Measurements from ENCODE around the gene COL4A6. TPM values are rescaled to one million over a fixed set of nuclear protein-coding genes. Genes with fewer than 3 reads are reported as not detected.

COL4A6 gene
- polyA plus RNA-seq, 1 donor from 2014 or later = 1.6 TPM

DNA sequence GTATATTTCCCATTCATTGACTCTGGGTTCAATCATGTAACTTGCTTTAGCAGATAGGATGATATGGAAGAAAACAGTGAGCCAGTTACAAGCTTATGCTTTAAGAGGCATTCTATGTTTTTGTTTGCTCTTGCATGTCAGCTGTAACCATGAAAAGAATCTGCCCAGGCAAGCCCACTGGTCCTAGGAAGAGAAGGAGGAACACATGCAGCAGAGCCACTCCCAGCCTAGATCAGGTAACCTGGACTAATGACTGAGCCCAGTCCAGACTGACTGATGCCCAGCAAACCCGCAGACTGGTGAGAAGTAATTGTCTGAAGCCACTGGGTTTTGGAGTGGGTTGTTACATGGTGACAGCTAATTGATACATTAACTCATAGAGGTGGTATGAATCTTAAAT is 167.9 kb downstream of the COL4A6 start:
- no peaks in the 10 kb centered on the region for H3K36me3 ChIP-seq (ENCODE audit: insufficient read depth, low read length)
- no peak overlapping the region for H3K27ac ChIP-seq (ENCODE audit: low read length)
- H3F3A ChIP-seq (ENCODE audit: insufficient read depth, low read length, poor library complexity, severe bottlenecking) = no peaks in the 10 kb centered on the region
- no peak overlapping the region for H3K4me3 ChIP-seq (ENCODE audit: low read length)
- no peaks in the 10 kb centered on the region for H3K9me2 ChIP-seq (ENCODE audit: insufficient read depth, low read length)
- H3K4me2 ChIP-seq (ENCODE audit: low read length) = no peak overlapping the region
- no peaks in the 10 kb centered on the region for H3K27me3 ChIP-seq (ENCODE audit: insufficient read depth, low read depth, low read length)
- H3K79me2 ChIP-seq (replicated peaks; ENCODE audit: insufficient read depth, low read length) = no peaks in the 10 kb centered on the region
- H3K9me3 ChIP-seq (ENCODE audit: low read length) = no peaks in the 10 kb centered on the region
- no peak for TF ChIP-seq TAF1 (IDR thresholded peaks at IDR 0.05; ENCODE audit: low read depth)
- TF ChIP-seq EP300 (conservative IDR thresholded peaks at IDR 0.05; ENCODE audit: poor library complexity, severe bottlenecking) = no peak
- no peak for TF ChIP-seq SMC3 (conservative IDR thresholded peaks at IDR 0.05; ENCODE audit: poor library complexity)
- no peak overlapping the region for H2AFZ ChIP-seq (ENCODE audit: low read depth, low read length)
- H4K20me1 ChIP-seq (ENCODE audit: insufficient read depth) = no peaks in the 10 kb centered on the region
- H3K9ac ChIP-seq (ENCODE audit: low read length) = no peak overlapping the region

DNA sequence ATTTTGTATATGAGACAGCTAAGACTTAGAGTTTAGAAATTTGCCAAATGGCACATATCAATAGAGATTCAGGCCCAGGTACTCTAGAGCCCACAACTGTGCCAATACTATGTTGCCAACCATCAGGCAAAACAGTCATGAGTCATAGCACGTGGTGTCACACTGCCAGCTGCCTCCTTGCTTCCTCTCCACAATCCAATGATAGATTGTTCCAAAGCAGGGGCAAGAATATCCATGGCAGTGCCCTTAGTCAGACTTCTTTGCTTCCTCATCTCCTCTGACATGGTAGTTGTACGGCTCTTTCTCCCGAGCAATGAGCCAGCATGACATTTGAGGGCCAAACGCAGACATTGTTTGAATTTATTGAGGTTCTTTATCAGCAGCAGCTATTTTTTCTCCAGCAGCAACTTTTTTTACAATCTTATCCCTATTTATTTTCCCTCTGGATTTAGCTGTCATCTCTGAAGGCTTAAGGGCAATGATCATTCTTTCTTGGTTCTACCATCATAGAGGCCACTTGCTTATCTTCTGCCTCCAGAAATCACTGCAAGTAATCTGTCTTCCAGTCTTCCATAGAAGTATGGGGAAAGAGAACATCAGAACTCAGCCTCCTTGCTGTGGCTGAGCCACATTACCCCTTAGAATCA is 169.7 kb downstream of the COL4A6 start:
- TF ChIP-seq POLR2AphosphoS5 (IDR thresholded peaks at IDR 0.05) = no peak
- TF ChIP-seq SMC3 (conservative IDR thresholded peaks at IDR 0.05; ENCODE audit: poor library complexity) = no peak
- TF ChIP-seq, protein P1, sequence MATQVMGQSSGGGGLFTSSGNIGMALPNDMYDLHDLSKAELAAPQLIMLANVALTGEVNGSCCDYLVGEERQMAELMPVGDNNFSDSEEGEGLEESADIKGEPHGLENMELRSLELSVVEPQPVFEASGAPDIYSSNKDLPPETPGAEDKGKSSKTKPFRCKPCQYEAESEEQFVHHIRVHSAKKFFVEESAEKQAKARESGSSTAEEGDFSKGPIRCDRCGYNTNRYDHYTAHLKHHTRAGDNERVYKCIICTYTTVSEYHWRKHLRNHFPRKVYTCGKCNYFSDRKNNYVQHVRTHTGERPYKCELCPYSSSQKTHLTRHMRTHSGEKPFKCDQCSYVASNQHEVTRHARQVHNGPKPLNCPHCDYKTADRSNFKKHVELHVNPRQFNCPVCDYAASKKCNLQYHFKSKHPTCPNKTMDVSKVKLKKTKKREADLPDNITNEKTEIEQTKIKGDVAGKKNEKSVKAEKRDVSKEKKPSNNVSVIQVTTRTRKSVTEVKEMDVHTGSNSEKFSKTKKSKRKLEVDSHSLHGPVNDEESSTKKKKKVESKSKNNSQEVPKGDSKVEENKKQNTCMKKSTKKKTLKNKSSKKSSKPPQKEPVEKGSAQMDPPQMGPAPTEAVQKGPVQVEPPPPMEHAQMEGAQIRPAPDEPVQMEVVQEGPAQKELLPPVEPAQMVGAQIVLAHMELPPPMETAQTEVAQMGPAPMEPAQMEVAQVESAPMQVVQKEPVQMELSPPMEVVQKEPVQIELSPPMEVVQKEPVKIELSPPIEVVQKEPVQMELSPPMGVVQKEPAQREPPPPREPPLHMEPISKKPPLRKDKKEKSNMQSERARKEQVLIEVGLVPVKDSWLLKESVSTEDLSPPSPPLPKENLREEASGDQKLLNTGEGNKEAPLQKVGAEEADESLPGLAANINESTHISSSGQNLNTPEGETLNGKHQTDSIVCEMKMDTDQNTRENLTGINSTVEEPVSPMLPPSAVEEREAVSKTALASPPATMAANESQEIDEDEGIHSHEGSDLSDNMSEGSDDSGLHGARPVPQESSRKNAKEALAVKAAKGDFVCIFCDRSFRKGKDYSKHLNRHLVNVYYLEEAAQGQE (IDR thresholded peaks at IDR 0.05; ENCODE audit: borderline replicate concordance) = no peak
- no peak for TF ChIP-seq RAD21 (conservative IDR thresholded peaks at IDR 0.05)
- TF ChIP-seq MXI1 (conservative IDR thresholded peaks at IDR 0.05; ENCODE audit: poor library complexity, severe bottlenecking) = no peak
- TF ChIP-seq, protein P2, sequence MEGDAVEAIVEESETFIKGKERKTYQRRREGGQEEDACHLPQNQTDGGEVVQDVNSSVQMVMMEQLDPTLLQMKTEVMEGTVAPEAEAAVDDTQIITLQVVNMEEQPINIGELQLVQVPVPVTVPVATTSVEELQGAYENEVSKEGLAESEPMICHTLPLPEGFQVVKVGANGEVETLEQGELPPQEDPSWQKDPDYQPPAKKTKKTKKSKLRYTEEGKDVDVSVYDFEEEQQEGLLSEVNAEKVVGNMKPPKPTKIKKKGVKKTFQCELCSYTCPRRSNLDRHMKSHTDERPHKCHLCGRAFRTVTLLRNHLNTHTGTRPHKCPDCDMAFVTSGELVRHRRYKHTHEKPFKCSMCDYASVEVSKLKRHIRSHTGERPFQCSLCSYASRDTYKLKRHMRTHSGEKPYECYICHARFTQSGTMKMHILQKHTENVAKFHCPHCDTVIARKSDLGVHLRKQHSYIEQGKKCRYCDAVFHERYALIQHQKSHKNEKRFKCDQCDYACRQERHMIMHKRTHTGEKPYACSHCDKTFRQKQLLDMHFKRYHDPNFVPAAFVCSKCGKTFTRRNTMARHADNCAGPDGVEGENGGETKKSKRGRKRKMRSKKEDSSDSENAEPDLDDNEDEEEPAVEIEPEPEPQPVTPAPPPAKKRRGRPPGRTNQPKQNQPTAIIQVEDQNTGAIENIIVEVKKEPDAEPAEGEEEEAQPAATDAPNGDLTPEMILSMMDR (IDR thresholded peaks at IDR 0.05; ENCODE audit: poor library complexity, severe bottlenecking) = no peak
- TF ChIP-seq EZH2 (IDR thresholded peaks at IDR 0.05; ENCODE audit: borderline replicate concordance, insufficient read depth, low read length, poor library complexity, severe bottlenecking) = no peak
- TF ChIP-seq EP300 (conservative IDR thresholded peaks at IDR 0.05; ENCODE audit: poor library complexity, severe bottlenecking) = no peak
- TF ChIP-seq TAF1 (IDR thresholded peaks at IDR 0.05; ENCODE audit: low read depth) = no peak

More for the DNA sequence above, 169.7 kb downstream of the COL4A6 start:
- Histone ChIP-seq H3F3A (ENCODE audit: insufficient read depth, low read length, poor library complexity, severe bottlenecking) (no peaks in the 10 kb centered on the region), H3K79me2 (replicated peaks; ENCODE audit: insufficient read depth, low read length) (no peaks in the 10 kb centered on the region), H3K9me2 (ENCODE audit: insufficient read depth, low read length) (no peaks in the 10 kb centered on the region), H3K4me2 (ENCODE audit: low read length) (no peak overlapping the region), H4K20me1 (ENCODE audit: insufficient read depth) (no peaks in the 10 kb centered on the region), H3K4me3 (ENCODE audit: low read length) (no peak overlapping the region), H3K9ac (ENCODE audit: low read length) (no peak overlapping the region), H3K27ac (ENCODE audit: low read length) (no peak overlapping the region), H2AFZ (ENCODE audit: low read depth, low read length) (no peak overlapping the region), H3K36me3 (ENCODE audit: insufficient read depth, low read length) (no peaks in the 10 kb centered on the region), H3K27me3 (ENCODE audit: insufficient read depth, low read depth, low read length) (no peaks in the 10 kb centered on the region), H3K9me3 (ENCODE audit: low read length) (no peaks in the 10 kb centered on the region)

Measured in neural cell (in vitro differentiated cells).